Fibroblast of pulmonary artery (primary cell): ENCODE measurements around the gene APBA3.

ENCODE experiments used
- DNase-seq: peaks from one replicate; pipeline ENCODE4 v3.0.0-alpha.2; 2010; ENCODE audit warnings: low read depth
- H3K4me3 ChIP-seq: replicated peaks from 2 replicates; pipeline ENCODE4 v1.5.1; 2011; ENCODE audit warnings: low read depth, mild to moderate bottlenecking, control low read depth, low read length, moderate library complexity
- TF ChIP-seq, protein P1 (sequence below): IDR thresholded peaks from 2 replicates; pipeline ENCODE4 v1.5.1; 2011; ENCODE audit warnings: mild to moderate bottlenecking, control low read depth, low read length, inconsistent platforms; ENCODE audit errors: missing control alignments

Gene APBA3

DNA sequence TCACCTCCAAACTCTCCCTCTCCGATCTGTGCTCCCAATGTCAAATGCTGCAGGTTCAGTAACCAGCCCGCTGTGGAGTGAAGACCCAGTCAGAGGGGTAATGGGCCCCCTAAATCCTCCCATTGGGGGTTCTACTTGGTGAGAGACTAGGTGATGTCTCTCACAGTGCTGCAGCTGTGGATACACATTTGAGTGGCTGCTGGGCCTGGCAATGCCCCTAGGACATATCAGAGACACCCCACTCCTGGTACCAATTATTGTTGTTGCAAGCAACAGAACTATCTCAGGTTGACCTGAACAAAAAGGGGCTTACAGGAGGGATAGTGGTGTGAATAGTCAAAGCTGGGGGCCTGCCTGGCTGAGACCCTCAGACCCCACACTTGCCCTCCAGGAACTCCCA, 20.1 kb upstream of the APBA3 start:
- DNase-seq, result no peak
- H3K4me3 ChIP-seq, result no peak overlapping the region
- TF ChIP-seq, protein P1, sequence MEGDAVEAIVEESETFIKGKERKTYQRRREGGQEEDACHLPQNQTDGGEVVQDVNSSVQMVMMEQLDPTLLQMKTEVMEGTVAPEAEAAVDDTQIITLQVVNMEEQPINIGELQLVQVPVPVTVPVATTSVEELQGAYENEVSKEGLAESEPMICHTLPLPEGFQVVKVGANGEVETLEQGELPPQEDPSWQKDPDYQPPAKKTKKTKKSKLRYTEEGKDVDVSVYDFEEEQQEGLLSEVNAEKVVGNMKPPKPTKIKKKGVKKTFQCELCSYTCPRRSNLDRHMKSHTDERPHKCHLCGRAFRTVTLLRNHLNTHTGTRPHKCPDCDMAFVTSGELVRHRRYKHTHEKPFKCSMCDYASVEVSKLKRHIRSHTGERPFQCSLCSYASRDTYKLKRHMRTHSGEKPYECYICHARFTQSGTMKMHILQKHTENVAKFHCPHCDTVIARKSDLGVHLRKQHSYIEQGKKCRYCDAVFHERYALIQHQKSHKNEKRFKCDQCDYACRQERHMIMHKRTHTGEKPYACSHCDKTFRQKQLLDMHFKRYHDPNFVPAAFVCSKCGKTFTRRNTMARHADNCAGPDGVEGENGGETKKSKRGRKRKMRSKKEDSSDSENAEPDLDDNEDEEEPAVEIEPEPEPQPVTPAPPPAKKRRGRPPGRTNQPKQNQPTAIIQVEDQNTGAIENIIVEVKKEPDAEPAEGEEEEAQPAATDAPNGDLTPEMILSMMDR, result no peak

DNA sequence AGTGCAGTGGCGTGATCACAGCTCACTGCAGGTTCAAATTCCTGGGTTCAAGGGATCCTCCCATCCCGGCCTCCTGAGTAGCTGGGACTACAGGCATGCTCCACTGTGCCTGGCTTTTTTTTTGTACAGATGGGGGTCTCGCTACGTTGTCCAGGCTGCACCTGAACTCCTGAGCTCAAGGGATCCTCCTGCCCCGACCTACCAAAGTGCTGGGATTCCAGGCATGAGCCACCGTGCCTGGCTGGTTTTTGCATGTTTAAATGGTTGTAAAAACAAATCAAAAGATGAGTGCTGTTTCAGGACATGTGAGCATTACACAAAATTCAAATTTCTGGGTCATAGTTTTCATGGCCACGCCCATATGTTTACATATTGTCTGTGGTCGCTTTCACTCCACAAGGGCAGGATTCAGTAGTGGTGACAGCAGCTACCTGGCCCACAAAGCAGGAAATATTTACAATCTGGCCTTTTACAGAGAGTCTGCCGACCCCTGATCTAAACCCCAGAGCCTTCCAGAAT, 19.4 kb upstream of the APBA3 start:
- no peak overlapping the region for H3K4me3 ChIP-seq
- TF ChIP-seq, protein P1, result no peak
- DNase-seq, result no peak

DNA sequence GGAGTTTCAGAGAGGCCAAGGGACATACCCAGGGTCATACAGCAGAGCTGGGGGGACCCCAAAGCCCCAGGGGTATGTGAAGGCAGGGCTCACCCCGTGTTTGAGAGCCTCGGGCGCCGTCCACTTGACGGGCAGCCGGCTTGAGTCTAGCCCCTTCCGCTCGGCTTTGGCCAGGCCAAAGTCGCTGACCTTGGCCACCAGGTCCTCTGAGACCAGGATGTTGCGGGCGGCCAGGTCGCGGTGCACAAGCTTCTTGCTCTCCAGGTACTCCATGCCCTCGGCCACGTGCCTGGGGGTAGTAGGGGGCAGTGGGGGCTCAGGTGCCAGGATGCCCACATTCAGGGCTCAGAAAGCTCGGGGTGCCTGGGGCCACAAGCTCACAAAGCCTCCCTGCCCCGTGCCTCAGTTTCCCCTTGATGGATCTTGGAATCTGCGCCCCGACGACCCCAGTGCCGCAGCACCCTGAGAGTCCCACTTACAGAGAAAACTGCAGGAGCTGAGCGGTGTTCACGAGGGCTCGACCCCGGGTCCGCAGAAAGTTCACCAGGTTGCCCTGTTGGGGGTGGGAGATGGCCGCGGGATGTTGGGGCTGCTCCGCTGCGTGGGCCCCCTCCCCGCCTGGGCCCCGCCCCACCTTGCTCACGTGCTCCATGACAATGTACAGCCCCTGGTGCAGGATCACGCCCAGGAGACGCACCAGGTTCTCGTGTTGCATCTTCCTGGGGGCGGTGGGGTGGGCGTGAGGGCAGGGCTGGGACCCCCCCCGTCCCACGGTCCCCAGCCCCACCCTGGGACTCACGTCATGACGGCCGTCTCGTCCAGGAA, 17.6 kb upstream of the APBA3 start:
- DNase-seq, result no peak
- no peak overlapping the region for H3K4me3 ChIP-seq
- TF ChIP-seq, protein P1, result no peak

DNA sequence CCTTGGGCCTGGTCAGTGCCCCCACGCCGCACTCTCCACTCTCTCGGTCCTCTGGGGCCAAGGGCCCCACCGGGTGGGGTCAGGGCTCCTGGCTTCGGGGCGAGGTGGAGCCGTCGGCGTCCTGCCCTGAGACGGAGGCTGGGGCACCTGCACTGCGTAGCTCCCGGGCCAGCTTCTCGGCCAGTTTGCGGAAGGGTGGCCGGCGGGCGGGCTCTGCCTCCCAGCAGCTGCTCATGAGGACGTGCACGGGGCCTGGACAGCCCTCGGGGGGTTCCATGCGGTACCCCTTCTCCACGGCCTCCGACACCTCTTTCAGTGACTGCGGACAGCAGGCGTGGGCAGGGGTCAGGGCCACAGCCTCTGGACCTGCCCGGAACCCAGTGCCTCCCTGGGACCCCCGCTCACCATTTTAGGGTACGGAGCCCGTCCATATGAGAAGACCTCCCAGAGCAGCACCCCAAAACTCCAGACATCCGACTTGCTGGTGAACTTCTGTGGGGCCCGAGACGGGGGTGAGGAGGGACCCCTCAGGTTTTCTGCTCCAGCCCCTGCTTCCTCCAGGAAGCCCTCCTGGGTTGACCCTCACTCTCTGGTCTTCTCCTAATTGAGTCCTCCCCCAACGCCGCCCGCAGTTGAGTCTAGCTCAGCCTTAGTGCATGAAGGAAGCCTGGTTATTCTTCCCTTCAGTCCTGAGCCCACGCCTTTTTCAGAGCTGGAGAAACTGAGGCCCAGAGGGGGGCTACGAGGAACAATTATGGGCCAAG, 16.8 kb upstream of the APBA3 start:
- DNase-seq, result no peak
- no peak overlapping the region for H3K4me3 ChIP-seq
- TF ChIP-seq, protein P1, result no peak

DNA sequence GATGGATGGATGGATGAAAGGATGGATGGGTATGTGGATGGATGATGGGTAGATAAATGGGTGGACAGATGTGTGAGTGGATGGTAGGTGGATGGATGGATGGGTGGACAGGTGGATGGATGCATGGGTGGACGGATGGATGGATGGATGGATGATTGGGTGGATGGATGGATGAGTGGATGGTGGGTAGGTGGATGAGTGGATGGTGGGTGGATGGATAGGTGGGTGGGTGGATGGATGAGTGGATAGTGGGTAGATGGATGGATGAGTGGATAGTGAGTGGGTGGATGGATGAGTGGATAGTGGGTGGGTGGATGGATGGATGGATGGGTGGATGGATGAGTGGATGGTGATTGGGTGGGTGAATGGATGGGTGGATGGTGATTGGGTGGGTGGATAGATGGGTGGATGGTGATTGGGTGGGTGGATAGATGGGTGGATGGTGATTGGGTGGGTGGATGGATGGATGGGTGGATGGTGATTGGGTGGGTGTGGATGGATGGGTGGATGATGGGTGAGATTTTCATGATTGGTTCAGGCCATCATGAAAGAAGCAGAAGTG, 15.1 kb upstream of the APBA3 start:
- DNase-seq, result no peak
- TF ChIP-seq, protein P1, result no peak
- H3K4me3 ChIP-seq, result no peak overlapping the region

DNA sequence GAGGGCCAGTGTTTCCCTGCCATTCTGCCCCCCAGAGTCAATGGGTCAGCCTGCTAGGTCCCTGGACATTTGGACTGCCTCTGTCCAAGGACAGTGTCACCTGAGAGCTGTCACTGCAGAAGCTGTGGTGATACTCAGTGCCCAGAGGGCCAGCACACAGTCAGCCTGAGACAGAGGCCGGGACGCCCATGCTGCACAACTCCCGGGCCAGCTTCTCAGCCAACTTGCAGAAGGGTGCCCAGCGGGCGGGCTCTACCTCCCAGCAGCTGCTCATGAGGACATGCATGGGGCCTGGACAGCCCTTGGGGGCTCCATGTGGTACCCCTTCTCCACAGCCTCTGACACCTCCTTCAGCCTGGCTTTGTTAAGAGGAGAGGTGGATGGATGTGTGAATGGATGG, 14.3 kb upstream of the APBA3 start:
- DNase-seq, result no peak
- no peak overlapping the region for H3K4me3 ChIP-seq
- TF ChIP-seq, protein P1, result no peak
